Pulmonary artery endothelial cell (primary cell): Measurements from ENCODE around the gene CFAP221. TPM values are rescaled to one million over a fixed set of nuclear protein-coding genes. Genes with fewer than 3 reads are reported as not detected.
"Not testable (repeated sequence)": the region's sequence is repeated elsewhere in the genome, so short reads cannot be mapped to it uniquely, and the experiment has no call there.

Experiments used
- DNase-seq: peaks from one replicate; pipeline ENCODE4 v3.0.0-alpha.2; 2011; ENCODE audit warnings: low read depth, low spot score
- total RNA-seq: library from RNA; depleted of rRNA; stranded (reverse); fragments of >200 nt; gene quantifications from 2 replicates; pipeline ENCODE4 v1.2.3, GENCODE V29; 2014

CFAP221 gene
- total RNA-seq, 1 donor from 2014 or later, result not detected

- DNase-seq, result no peak
Observed at GRCh38 chr2:119586085-119586484, 41.8 kb downstream of the CFAP221 start.

GRCh38 chr2:119590873-119591272 is 46.6 kb downstream of the CFAP221 start:
- no peak for DNase-seq

DNA sequence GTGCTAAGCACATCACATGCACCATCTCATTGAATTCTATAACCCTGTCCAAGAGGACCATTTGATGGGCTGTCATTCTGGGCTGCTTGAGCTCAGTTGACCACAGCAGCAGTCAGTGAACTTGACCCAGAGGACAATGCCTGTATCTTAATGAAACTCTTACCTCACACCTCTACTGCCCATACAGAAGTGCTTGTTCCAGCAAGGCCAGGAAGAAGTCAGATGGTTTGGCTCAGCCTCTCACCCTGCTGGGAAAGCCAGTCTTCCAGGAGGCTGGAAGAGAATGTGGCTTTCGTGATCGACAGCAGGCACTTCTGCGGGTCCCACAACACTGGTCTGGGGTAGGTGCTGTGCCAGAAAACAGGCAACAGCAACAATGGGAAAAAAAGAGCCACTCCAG is 47.3 kb downstream of the CFAP221 start:
- DNase-seq, result no peak

GRCh38 chr2:119592436-119592835 is 48.2 kb downstream of the CFAP221 start:
- no peak for DNase-seq

DNA sequence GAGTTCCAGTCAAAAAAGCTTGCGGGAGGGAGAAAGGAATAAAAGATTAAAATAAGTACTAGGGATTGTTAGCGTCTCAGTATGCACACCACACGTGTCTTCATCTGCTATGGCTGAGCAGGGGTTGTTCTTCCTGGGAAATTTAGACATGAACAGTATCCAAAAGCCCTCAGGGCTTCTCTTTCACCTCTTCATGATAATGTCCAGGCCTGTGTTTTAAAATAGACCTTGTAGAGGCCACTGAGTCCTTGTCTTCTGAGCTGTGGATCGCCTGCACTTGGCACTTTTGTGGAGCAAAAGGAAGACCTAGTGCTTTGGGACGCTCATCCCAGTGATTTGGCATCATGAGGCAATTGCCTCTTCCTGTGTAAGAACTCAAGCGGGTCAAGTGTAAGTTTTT is 52.4 kb downstream of the CFAP221 start:
- no peak for DNase-seq

DNA sequence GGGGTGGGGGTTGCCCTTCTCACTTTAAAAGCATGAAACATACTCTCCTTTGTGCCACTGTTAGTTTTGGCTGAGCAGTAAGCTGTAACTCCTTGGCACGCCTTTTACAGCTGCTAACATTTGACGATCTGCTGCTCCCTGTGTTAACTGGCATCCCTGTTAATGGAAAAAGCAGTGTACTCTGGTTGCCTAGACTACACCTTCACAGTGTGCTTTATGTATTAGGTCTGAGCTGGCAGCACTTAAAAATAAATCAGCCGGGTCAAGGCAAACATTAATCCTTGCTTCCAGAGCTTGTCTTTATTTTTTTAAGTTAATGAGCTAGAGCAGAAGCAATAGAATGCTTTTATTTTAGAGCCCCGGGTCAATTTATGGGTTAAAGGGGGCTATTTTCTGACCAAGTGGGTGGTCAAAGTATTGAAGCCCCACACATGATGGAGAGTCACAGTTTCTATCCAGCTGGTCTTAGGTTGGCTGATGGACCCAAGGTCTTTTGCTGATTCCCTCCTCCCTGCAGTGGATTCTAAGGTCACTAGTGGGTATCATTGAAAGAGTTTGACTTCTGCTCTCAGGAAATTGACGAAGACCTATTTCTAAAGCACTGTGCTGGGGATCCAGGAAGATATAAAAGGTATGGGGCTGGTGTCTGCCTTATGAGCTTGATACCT is 54.5 kb downstream of the CFAP221 start:
- no peak for DNase-seq

DNA sequence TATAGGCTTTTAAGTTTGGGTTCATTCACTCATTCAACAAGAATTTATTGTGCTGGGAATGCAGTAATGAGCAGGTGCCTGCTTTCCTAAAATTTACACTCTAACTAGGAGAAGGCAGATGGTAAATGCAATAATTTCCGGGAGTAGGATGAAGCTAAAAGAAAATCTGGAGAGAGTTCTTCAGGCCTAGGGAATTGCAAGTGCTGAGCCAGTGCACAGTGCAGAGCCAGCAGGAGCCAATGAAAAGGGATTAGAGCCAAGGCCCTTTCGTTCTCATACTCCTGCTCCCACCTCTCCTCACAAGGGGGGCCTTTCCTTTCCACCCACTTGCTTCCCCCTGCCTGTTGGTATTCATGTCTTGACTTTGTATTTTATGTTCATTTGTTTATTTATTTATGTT is 55.1 kb downstream of the CFAP221 start:
- DNase-seq, result no peak

GRCh38 chr2:119605096-119605495 is 60.8 kb downstream of the CFAP221 start:
- no peak for DNase-seq

DNA sequence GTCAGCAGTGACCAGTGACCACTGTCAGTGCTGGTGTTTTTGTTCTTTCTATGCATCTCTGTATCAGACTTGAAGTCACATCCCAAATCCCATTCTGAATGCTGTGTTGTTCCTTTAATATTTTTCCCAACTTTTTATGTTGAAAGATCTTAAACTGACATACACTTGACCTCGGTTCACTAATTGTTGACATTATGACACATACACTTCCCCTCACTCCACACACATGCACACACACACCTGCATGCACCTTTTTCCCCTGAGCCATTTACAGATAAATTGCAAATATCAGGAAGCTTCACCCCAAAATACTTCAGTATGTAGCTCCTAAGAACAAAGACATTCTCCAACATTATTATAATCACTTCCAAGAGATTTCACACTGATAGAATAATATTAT is 62.4 kb downstream of the CFAP221 start:
- DNase-seq, result no peak

- DNase-seq, result no peak
Observed at GRCh38 chr2:119608553-119608952, 64.3 kb downstream of the CFAP221 start.

DNA sequence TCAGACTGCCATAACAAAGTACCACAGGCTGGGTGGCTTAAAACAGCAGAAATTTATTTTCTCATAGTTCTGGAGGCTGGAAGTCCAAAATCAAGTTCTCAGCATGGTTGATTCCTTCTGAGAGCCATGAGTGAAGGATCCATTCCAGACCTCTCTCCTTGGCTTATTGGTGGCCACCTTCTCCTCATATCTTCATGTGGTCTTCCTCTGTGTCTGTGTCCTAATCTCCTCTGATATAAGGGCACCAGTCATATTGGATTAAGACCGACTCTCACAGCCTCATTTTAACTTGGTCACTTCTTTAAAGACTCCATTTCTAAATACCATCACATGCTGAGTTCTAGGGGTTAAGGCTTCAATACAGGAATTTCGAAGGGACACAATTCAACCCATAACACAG is 65.1 kb downstream of the CFAP221 start:
- DNase-seq, result no peak

DNA sequence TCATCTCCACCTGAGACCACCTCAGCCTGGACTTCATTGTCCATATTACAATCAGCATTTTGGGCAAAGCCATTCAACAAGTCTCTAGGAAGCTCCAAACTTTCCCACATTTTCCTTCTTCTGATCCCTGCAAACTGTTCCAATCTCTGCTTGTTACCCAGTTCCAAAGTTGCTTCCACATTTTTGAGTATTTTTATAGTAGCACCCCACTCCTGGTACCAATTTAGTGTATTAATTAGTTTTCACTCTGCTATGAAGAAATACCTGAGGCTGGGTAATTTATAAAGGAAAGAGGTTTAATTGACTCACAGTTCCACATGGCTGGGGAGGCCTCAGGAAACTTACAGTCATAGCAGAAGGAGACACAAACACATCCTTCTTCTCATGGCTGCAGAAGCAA is 69.9 kb downstream of the CFAP221 start:
- DNase-seq, result not testable (repeated sequence)

- DNase-seq, result no peak
Observed at GRCh38 chr2:119616421-119616820, 72.2 kb downstream of the CFAP221 start.

DNA sequence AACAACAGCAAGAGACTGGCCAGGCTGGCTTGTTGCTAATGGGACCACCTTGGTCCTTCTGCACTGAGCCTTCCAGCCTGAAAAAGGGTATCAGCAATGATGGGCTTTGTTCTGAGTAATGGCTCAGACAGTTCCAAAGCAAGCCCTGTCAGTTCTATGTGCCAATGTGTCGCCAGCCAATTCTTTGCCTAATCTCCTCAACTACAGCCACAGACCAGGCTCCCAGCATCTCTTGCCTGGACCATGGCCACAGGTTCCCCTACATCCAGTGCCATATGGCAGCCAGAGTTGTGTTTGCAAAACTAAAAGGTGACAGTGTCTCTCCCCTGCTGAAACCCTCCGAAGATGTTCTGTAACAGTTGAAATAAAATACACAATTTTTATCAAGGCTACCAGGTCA is 73.2 kb downstream of the CFAP221 start:
- DNase-seq, result no peak

GRCh38 chr2:119618725-119619124 is 74.5 kb downstream of the CFAP221 start:
- DNase-seq, result not testable (repeated sequence)

DNA sequence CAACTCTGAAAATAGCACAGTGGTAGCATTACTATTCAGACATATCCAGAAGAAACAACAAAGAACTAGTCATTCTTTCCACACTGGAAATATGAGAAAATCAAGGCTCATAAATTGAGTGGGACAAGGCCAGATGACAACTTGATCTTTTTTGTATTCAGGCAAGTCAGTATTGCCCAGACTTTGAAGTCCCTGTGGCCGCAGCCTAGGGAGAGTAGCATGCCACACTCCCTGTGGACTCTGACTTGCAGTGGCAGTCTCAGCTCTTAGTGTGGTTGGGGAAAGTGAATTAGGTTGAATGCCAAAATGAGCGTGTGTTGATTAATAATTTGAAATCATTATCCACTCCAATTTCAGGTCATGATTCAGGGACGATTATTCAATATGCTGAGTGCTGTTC is 81.0 kb downstream of the CFAP221 start:
- DNase-seq, result no peak

GRCh38 chr2:119629323-119629825 is 85.1 kb downstream of the CFAP221 start:
- no peak for DNase-seq

DNA sequence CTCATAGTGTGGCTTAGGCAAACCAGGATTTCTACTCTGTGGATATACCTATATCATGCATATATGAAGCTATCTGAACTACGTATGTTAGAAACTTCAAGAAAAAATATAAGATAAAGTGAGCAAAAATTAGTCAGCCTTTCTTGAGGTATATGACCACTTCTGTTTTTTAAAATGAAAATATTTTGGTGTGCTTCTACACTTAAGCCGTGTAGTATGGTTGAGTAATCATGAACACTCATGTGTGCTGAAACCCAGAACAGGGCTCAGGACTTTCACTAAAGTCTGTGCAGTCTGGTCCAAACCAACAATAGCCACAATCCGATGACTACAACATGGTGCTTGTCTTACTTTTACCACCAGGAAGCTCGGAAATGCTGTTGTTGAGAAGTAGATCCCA is 85.9 kb downstream of the CFAP221 start:
- no peak for DNase-seq

DNA sequence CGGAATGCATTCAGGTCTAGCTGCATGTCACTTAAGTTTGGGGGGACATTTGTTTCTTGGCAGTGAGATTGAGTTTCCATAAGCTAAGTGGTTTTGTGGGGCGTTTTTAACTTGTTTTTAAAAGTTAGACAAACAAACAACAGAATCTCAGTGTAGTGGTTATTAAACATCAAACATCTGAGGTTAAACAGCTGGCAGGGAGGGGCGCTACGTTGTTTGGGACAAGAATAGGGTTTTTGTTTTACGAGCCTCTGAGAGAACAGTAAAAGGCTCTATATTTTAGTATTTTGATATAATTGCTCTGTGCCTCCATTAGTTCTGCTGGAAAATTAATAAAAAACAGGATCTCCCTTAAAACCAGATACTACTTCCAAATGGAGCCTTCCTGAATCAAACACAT is 93.1 kb downstream of the CFAP221 start:
- DNase-seq, result no peak

GRCh38 chr2:119638246-119638645 is 94.0 kb downstream of the CFAP221 start:
- DNase-seq, result no peak

GRCh38 chr2:119638685-119639554 is 94.7 kb downstream of the CFAP221 start:
- no peak for DNase-seq

- DNase-seq, result no peak
Observed at GRCh38 chr2:119641562-119642258, 97.5 kb downstream of the CFAP221 start.
